Neural cell (in vitro differentiated cells): ENCODE data around the gene KIAA1143.

Source experiments
- CTCF ChIP-seq: fragments of 450-650 bp; IDR thresholded peaks from 2 replicates; pipeline ENCODE4 v1.5.1; 2014; ENCODE audit warnings: antibody characterized with exemption, mild to moderate bottlenecking, moderate library complexity; ENCODE audit not compliant: poor library complexity, severe bottlenecking
- EZH2 ChIP-seq: fragments of 200-600, 300-800 bp; shearing (Covaris generic), sonication (generic); IDR thresholded peaks from 2 replicates; pipeline ENCODE4 v1.6.1; 2014; ENCODE audit warnings: antibody characterized with exemption, low read length, borderline replicate concordance, mild to moderate bottlenecking; ENCODE audit not compliant: insufficient read depth, poor library complexity, severe bottlenecking
- POLR2AphosphoS5 ChIP-seq: IDR thresholded peaks from 2 replicates; pipeline ENCODE4 v1.6.1; 2012
- SMC3 ChIP-seq: fragments of 450-650 bp; conservative IDR thresholded peaks from 2 replicates; pipeline ENCODE4 v1.6.1; 2014; ENCODE audit warnings: antibody characterized with exemption, mild to moderate bottlenecking, moderate library complexity; ENCODE audit not compliant: poor library complexity

- TF ChIP-seq SMC3 = no peak
- TF ChIP-seq POLR2AphosphoS5 = no peak
- no peak for TF ChIP-seq CTCF
- no peak for TF ChIP-seq EZH2
Measured at GRCh38 chr3:44762690-44763089, 1.3 kb upstream of the KIAA1143 start.
